ENCODE measurements around the gene MLST8. TPM values are rescaled to one million over a fixed set of nuclear protein-coding genes. Genes with fewer than 3 reads are reported as not detected.

Gene MLST8
- total and polyA plus RNA-seq, 8 donors = 16.6 to 62.8 (median 20.7) TPM

- Histone ChIP-seq H3K36me3 (peaks cover 0 to 2% (median 0%) of the 10 kb centered on the region in 3 donors), H3K4me1 (peaks cover 0 to 6% (median 3%) of the 10 kb centered on the region in 3 donors), H3K9me3 (no peaks in the 10 kb centered on the region), H3K27me3 (no peaks in the 10 kb centered on the region), H3K4me3 (no peak overlapping the region), H3K27ac (no peak overlapping the region)
- intact Hi-C loops (cut with DNase I) = no loop called here
- DNase-seq = no peak
- WGBS, 2 donors = 91 to 93% methylated on average over 13 of the region's 13 CpGs
- FAIRE-seq = no peak
- TF ChIP-seq CTCF (IDR thresholded peaks at IDR 0.05) = no peak
- no peak for ATAC-seq
Observed at GRCh38 chr16:2162676-2163118, 42.6 kb upstream of the MLST8 start.

GRCh38 chr16:2163211-2163881 lies 41.9 kb upstream of the MLST8 start:
- Histone ChIP-seq H3K4me3 (no peak overlapping the region), H3K36me3 (peaks cover 0 to 3% (median 0%) of the 10 kb centered on the region in 3 donors), H3K4me1 (no peaks in the 10 kb centered on the region), H3K27ac (no peak overlapping the region), H3K9me3 (no peaks in the 10 kb centered on the region), H3K27me3 (no peaks in the 10 kb centered on the region)
- peak in 2 of 4 donors; percentile 17 to 38 for ATAC-seq
- FAIRE-seq = no peak
- WGBS, 2 donors = 92 to 96% methylated on average over 26 of the region's 26 CpGs
- DNase-seq = no peak
- intact Hi-C loops (cut with DNase I) = no loop called here
- no peak for TF ChIP-seq CTCF (IDR thresholded peaks at IDR 0.05)

- intact Hi-C loops (cut with DNase I) = no loop called here
- no peak for DNase-seq
- Histone ChIP-seq H3K27ac (no peak overlapping the region), H3K27me3 (no peaks in the 10 kb centered on the region), H3K9me3 (no peaks in the 10 kb centered on the region), H3K4me3 (no peak overlapping the region), H3K36me3 (peaks cover 0 to 3% (median 0%) of the 10 kb centered on the region in 3 donors), H3K4me1 (no peaks in the 10 kb centered on the region)
- 92% methylated on average over 11 to 12 of the region's 12 CpGs for WGBS, 2 donors
- no peak for FAIRE-seq
- TF ChIP-seq CTCF (IDR thresholded peaks at IDR 0.05) = no peak
- ATAC-seq = no peak
Observed at GRCh38 chr16:2165861-2166260, 39.4 kb upstream of the MLST8 start.

GRCh38 chr16:2166263-2167067 lies 38.8 kb upstream of the MLST8 start:
- no peak overlapping the region for H3K4me3 ChIP-seq
- ATAC-seq (no peak), FAIRE-seq (no peak), DNase-seq (no peak)
- H3K4me1 ChIP-seq = no peaks in the 10 kb centered on the region
- no peaks in the 10 kb centered on the region for H3K9me3 ChIP-seq
- H3K27me3 ChIP-seq = no peaks in the 10 kb centered on the region
- no peak overlapping the region for H3K27ac ChIP-seq
- intact Hi-C loops (cut with DNase I) = no loop called here
- H3K36me3 ChIP-seq = peaks cover 0 to 3% (median 0%) of the 10 kb centered on the region in 3 donors
- 88 to 89% methylated on average over 17 of the region's 17 CpGs for WGBS, 2 donors
- no peak for TF ChIP-seq CTCF (IDR thresholded peaks at IDR 0.05)
